ENCODE data around the gene STOM. TPM values are rescaled to one million over a fixed set of nuclear protein-coding genes. Genes with fewer than 3 reads are reported as not detected.

Gene STOM
- total RNA-seq, 1 experiment from 2014 or later, result 22.4 TPM

GRCh38 chr9:121350036-121350435 is 20.0 kb downstream of the STOM start:
- intact Hi-C loops (cut with micrococcal nuclease), result no loop called here
- H3K9ac ChIP-seq (ENCODE audit: low read length), result no peak overlapping the region
- no peaks in the 10 kb centered on the region; a peak in 1 of 4 replicates for H3K36me3 ChIP-seq (ENCODE audit: control insufficient read depth in 1 of 2, insufficient read depth in 2 of 2, low read length in 2 of 2)
- H2AFZ ChIP-seq (ENCODE audit: low read depth, low read length, poor library complexity, severe bottlenecking), result no peak overlapping the region
- H3K79me2 ChIP-seq (ENCODE audit: insufficient read depth, low read length), result no peaks in the 10 kb centered on the region
- TF ChIP-seq YY1 (IDR thresholded peaks at IDR 0.05; ENCODE audit: extremely low read depth, insufficient replicate concordance, low read depth, low read length), result no peak
- TF ChIP-seq EZH2 (IDR thresholded peaks at IDR 0.05), result no peak
- no peak for TF ChIP-seq EGR1 (IDR thresholded peaks at IDR 0.05; ENCODE audit: low read depth)
- TF ChIP-seq RAD21 (IDR thresholded peaks at IDR 0.05; ENCODE audit: low read depth), result no peak
- RAD21 ChIA-PET (ENCODE audit: low non-redundant PET in 1 of 2, low total read pairs in 2 of 2, uncharacterized antibody in 2 of 2, unreplicated experiment in 2 of 2), result no interaction called here
- H3K4me1 ChIP-seq (ENCODE audit: control insufficient read depth in 1 of 2, insufficient read depth in 2 of 2, low read length in 2 of 2), result peaks cover 9 to 13% of the 10 kb centered on the region in 2 experiments; a peak in 3 of 4 replicates
- DNase-seq (ENCODE audit: low read depth, low spot score) (no peak), ATAC-seq (no peak)
- no peak overlapping the region for H3K27ac ChIP-seq (ENCODE audit: low read depth, low read length)
- no peak overlapping the region for H3K4me3 ChIP-seq (replicated peaks in 1 of 2; ENCODE audit: low read depth in 1 of 2, low read length in 2 of 2)
- POLR2A ChIA-PET, result no interaction called here
- BruUV-seq (replicated peaks), result no TSS peak
- CTCF ChIA-PET, result interaction anchor here (1.2 kb wide), 1 partner anchor 30 kb away, joined by 3 read pairs; no protein-coding TSS in a partner anchor
- H4K20me1 ChIP-seq (ENCODE audit: insufficient read depth), result no peaks in the 10 kb centered on the region
- no peak overlapping the region for H3K4me2 ChIP-seq (ENCODE audit: low read length)
- H3K27me3 ChIP-seq (ENCODE audit: insufficient read depth, low read length), result no peaks in the 10 kb centered on the region
- no peaks in the 10 kb centered on the region for H3K9me2 ChIP-seq (ENCODE audit: insufficient read depth)
- no peaks in the 10 kb centered on the region for H3K9me3 ChIP-seq (ENCODE audit: control insufficient read depth in 1 of 2, insufficient read depth in 1 of 2, low read depth in 1 of 2, low read length in 2 of 2)

DNA sequence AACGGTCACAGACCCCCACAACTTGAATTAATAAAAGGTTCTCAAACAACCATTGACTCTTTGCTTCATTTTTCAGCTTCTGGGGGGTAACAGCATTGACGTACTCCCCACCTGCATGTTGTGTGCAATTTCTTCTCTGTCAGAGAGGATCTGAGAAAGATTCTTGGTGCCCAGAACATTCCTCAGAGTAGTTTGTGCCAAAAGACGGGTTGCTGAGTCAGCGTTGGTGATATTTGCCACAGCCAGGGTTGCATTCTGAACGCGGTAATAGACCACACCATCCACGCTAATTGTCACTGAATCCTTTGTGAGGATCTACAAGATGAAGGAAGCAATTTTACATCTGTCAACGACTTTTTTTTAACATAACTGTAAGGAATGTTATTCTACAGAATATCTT is 21.0 kb downstream of the STOM start:
- intact Hi-C loops (cut with micrococcal nuclease), result no loop called here
- Histone ChIP-seq H3K9me2 (ENCODE audit: insufficient read depth) (no peaks in the 10 kb centered on the region), H3K9me3 (ENCODE audit: control insufficient read depth in 1 of 2, insufficient read depth in 1 of 2, low read depth in 1 of 2, low read length in 2 of 2) (no peaks in the 10 kb centered on the region), H3K4me2 (ENCODE audit: low read length) (no peak overlapping the region), H3K36me3 (ENCODE audit: control insufficient read depth in 1 of 2, insufficient read depth in 2 of 2, low read length in 2 of 2) (no peaks in the 10 kb centered on the region; a peak in 1 of 4 replicates), H3K9ac (ENCODE audit: low read length) (no peak overlapping the region), H3K27me3 (ENCODE audit: insufficient read depth, low read length) (no peaks in the 10 kb centered on the region), H3K79me2 (ENCODE audit: insufficient read depth, low read length) (no peaks in the 10 kb centered on the region), H3K27ac (ENCODE audit: low read depth, low read length) (no peak overlapping the region), H3K4me3 (replicated peaks in 1 of 2; ENCODE audit: low read depth in 1 of 2, low read length in 2 of 2) (no peak overlapping the region), H3K4me1 (ENCODE audit: control insufficient read depth in 1 of 2, insufficient read depth in 2 of 2, low read length in 2 of 2) (peaks cover 9 to 13% of the 10 kb centered on the region in 2 experiments; a peak in 3 of 4 replicates), H4K20me1 (ENCODE audit: insufficient read depth) (no peaks in the 10 kb centered on the region), H2AFZ (ENCODE audit: low read depth, low read length, poor library complexity, severe bottlenecking) (no peak overlapping the region)
- ATAC-seq, result no peak
- BruUV-seq (replicated peaks), result no TSS peak
- ChIA-PET CTCF (interaction anchor here (0.8 to 1.2 kb wide), 2 partner anchors 29 to 135 kb away, joined by 3 read pairs; no protein-coding TSS in a partner anchor), POLR2A (no interaction called here), RAD21 (ENCODE audit: low non-redundant PET in 1 of 2, low total read pairs in 2 of 2, uncharacterized antibody in 2 of 2, unreplicated experiment in 2 of 2) (no interaction called here)
- DNase-seq (ENCODE audit: low read depth, low spot score), result no peak
- TF ChIP-seq, protein P1, sequence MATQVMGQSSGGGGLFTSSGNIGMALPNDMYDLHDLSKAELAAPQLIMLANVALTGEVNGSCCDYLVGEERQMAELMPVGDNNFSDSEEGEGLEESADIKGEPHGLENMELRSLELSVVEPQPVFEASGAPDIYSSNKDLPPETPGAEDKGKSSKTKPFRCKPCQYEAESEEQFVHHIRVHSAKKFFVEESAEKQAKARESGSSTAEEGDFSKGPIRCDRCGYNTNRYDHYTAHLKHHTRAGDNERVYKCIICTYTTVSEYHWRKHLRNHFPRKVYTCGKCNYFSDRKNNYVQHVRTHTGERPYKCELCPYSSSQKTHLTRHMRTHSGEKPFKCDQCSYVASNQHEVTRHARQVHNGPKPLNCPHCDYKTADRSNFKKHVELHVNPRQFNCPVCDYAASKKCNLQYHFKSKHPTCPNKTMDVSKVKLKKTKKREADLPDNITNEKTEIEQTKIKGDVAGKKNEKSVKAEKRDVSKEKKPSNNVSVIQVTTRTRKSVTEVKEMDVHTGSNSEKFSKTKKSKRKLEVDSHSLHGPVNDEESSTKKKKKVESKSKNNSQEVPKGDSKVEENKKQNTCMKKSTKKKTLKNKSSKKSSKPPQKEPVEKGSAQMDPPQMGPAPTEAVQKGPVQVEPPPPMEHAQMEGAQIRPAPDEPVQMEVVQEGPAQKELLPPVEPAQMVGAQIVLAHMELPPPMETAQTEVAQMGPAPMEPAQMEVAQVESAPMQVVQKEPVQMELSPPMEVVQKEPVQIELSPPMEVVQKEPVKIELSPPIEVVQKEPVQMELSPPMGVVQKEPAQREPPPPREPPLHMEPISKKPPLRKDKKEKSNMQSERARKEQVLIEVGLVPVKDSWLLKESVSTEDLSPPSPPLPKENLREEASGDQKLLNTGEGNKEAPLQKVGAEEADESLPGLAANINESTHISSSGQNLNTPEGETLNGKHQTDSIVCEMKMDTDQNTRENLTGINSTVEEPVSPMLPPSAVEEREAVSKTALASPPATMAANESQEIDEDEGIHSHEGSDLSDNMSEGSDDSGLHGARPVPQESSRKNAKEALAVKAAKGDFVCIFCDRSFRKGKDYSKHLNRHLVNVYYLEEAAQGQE (IDR thresholded peaks at IDR 0.05; ENCODE audit: low read depth), result no peak
- TF ChIP-seq SIN3A (IDR thresholded peaks at IDR 0.05; ENCODE audit: low read depth), result no peak
- TF ChIP-seq, protein P2, sequence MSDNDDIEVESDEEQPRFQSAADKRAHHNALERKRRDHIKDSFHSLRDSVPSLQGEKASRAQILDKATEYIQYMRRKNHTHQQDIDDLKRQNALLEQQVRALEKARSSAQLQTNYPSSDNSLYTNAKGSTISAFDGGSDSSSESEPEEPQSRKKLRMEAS (IDR thresholded peaks at IDR 0.05), result no peak
- TF ChIP-seq, protein P3, sequence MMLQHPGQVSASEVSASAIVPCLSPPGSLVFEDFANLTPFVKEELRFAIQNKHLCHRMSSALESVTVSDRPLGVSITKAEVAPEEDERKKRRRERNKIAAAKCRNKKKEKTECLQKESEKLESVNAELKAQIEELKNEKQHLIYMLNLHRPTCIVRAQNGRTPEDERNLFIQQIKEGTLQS (IDR thresholded peaks at IDR 0.05), result no peak
- no peak for TF ChIP-seq EGR1 (IDR thresholded peaks at IDR 0.05; ENCODE audit: low read depth)
- TF ChIP-seq ZBTB33 (IDR thresholded peaks at IDR 0.05; ENCODE audit: extremely low read depth, insufficient replicate concordance, low read length), result no peak
- no peak for TF ChIP-seq JUND (IDR thresholded peaks at IDR 0.05)
- no peak for TF ChIP-seq EZH2phosphoT487 (IDR thresholded peaks at IDR 0.05; ENCODE audit: borderline replicate concordance)
- TF ChIP-seq ZFX (IDR thresholded peaks at IDR 0.05), result no peak
- TF ChIP-seq SRF (IDR thresholded peaks at IDR 0.05; ENCODE audit: low read depth), result no peak

Measured in HCT116 (cell line).